Stomach (tissue), 4 donors: ENCODE data around the gene ZNF69.

ENCODE experiments used
- POLR2AphosphoS5 ChIP-seq, 3 donors: sonication (generic); formaldehyde crosslinking; IDR thresholded peaks; one replicate each; pipeline ENCODE4 v1.6.1; 2016; ENCODE audit warnings: antibody characterized with exemption in 3 of 3
- TF ChIP-seq, protein P1 (sequence below), 7 experiments: fragments of 450-650 bp in 4 of 7; fragments of 200-600 bp in 3 of 7; sonication (generic) in 3 of 7; IDR thresholded peaks; one replicate each; pipeline ENCODE4 v1.5.1; 2016 to 2019; ENCODE audit warnings: antibody characterized with exemption in 7 of 7, control low read depth in 2 of 7, mild to moderate bottlenecking in 1 of 7

DNA sequence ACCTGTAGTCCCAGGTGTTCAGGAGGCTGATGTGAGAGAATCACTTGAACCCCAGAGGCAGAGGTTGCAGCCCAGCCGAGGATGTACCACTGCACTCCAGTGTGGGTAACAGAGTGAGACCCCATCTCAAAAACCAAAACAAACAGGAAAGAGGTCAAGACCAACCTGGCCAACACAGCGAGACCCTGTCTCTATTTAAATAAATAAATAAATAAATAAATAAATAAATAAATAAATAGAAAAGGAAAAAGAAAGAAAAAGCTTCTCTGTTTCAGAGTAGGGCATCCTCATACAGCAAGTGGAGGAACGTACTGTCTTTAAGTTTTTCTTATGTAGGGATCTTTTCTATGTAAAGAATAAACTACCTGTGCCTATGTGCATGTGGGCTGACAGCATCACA, 39.6 kb downstream of the ZNF69 start:
- TF ChIP-seq, protein P1, sequence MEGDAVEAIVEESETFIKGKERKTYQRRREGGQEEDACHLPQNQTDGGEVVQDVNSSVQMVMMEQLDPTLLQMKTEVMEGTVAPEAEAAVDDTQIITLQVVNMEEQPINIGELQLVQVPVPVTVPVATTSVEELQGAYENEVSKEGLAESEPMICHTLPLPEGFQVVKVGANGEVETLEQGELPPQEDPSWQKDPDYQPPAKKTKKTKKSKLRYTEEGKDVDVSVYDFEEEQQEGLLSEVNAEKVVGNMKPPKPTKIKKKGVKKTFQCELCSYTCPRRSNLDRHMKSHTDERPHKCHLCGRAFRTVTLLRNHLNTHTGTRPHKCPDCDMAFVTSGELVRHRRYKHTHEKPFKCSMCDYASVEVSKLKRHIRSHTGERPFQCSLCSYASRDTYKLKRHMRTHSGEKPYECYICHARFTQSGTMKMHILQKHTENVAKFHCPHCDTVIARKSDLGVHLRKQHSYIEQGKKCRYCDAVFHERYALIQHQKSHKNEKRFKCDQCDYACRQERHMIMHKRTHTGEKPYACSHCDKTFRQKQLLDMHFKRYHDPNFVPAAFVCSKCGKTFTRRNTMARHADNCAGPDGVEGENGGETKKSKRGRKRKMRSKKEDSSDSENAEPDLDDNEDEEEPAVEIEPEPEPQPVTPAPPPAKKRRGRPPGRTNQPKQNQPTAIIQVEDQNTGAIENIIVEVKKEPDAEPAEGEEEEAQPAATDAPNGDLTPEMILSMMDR (IDR thresholded peaks at IDR 0.05): no peak
- TF ChIP-seq POLR2AphosphoS5 (IDR thresholded peaks at IDR 0.05): no peak
